Neural cell (in vitro differentiated cells): ENCODE results near the gene PECR.

Source experiments
- EP300 ChIP-seq: fragments of 450-650 bp; conservative IDR thresholded peaks from 2 replicates; pipeline ENCODE4 v1.6.1; 2014; ENCODE audit warnings: antibody characterized with exemption, mild to moderate bottlenecking, moderate library complexity; ENCODE audit not compliant: poor library complexity, severe bottlenecking
- EZH2 ChIP-seq: fragments of 200-600, 300-800 bp; shearing (Covaris generic), sonication (generic); IDR thresholded peaks from 2 replicates; pipeline ENCODE4 v1.6.1; 2014; ENCODE audit warnings: antibody characterized with exemption, low read length, borderline replicate concordance, mild to moderate bottlenecking; ENCODE audit not compliant: insufficient read depth, poor library complexity, severe bottlenecking
- TAF1 ChIP-seq: IDR thresholded peaks from 2 replicates; pipeline ENCODE4 v1.6.1; 2012; ENCODE audit warnings: low read depth
- TF ChIP-seq, protein P1 (sequence below): fragments of 450-650 bp; IDR thresholded peaks from 2 replicates; pipeline ENCODE4 v1.5.1; 2014; ENCODE audit warnings: antibody characterized with exemption, mild to moderate bottlenecking, moderate library complexity; ENCODE audit not compliant: poor library complexity, severe bottlenecking

DNA sequence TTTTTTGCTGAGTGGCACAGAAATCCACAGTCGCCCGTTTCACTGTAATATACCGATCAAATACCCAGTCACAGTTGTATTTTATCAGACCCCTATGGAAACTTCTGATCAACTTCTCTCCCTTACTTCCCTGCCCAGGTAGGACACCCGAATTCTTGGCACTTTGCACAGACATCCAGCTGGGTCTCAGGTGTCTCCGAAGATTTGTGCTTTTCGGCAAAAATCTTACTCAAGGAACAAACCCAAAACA, 68.9 kb downstream of the PECR start:
- TF ChIP-seq, protein P1, sequence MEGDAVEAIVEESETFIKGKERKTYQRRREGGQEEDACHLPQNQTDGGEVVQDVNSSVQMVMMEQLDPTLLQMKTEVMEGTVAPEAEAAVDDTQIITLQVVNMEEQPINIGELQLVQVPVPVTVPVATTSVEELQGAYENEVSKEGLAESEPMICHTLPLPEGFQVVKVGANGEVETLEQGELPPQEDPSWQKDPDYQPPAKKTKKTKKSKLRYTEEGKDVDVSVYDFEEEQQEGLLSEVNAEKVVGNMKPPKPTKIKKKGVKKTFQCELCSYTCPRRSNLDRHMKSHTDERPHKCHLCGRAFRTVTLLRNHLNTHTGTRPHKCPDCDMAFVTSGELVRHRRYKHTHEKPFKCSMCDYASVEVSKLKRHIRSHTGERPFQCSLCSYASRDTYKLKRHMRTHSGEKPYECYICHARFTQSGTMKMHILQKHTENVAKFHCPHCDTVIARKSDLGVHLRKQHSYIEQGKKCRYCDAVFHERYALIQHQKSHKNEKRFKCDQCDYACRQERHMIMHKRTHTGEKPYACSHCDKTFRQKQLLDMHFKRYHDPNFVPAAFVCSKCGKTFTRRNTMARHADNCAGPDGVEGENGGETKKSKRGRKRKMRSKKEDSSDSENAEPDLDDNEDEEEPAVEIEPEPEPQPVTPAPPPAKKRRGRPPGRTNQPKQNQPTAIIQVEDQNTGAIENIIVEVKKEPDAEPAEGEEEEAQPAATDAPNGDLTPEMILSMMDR, result no peak
- TF ChIP-seq TAF1 (no peak), EP300 (no peak), EZH2 (no peak)
